GM12878 (cell line): ENCODE results near the gene STK10.

ENCODE experiments used
- KDM1A ChIP-seq: fragments of 200-600 bp; sonication (generic); IDR thresholded peaks from 2 replicates; pipeline ENCODE4 v1.6.1; 2016; ENCODE audit warnings: borderline replicate concordance
- MEF2A ChIP-seq: IDR thresholded peaks from 2 replicates; pipeline ENCODE4 v1.6.1; 2011; ENCODE audit warnings: low read depth, mild to moderate bottlenecking, low read length, moderate library complexity; ENCODE audit not compliant: insufficient read depth
- SP1 ChIP-seq: IDR thresholded peaks from one replicate; pipeline ENCODE4 v1.6.1; 2011; ENCODE audit warnings: low read depth, low read length
- YY1 ChIP-seq: IDR thresholded peaks from 2 replicates; pipeline ENCODE4 v1.6.1; 2011; ENCODE audit warnings: low read depth, mild to moderate bottlenecking, low read length
- ZNF274 ChIP-seq: IDR thresholded peaks from one replicate; pipeline ENCODE4 v1.8.0; 2011; ENCODE audit not compliant: insufficient read length, insufficient read depth
- TF ChIP-seq, protein P1 (sequence below): IDR thresholded peaks from 2 replicates; pipeline ENCODE4 v1.6.1; 2011; ENCODE audit warnings: borderline replicate concordance, low read depth, mild to moderate bottlenecking, moderate library complexity, low read length; ENCODE audit not compliant: insufficient read depth, poor library complexity, severe bottlenecking
- TF ChIP-seq, protein P2 (sequence below): IDR thresholded peaks from 2 replicates; pipeline ENCODE4 v1.6.1; 2012; ENCODE audit warnings: low read depth, low read length, improper control_type of control experiment

DNA sequence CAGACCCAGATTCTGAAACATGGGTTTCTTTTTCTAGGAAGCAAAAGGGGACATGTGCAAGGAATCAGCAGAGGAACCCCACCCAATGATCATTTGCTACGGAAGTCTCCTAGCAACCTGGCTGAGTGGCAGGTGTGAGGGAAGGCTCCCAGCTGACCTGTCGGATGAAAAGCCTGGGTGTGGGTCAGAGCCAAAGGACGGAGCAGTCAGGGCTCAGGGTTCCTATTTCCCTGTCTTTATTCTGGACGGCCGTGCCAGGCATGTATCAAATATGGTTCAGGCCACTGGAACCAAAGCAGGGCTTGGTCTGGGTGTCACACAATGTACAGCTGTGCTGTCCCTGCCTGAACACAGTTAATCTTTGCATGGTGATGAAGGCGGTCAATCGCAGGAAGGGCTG is 20.1 kb downstream of the STK10 start:
- TF ChIP-seq MEF2A (no peak), ZNF274 (no peak), SP1 (no peak), KDM1A (no peak), YY1 (no peak)
- TF ChIP-seq, protein P1, sequence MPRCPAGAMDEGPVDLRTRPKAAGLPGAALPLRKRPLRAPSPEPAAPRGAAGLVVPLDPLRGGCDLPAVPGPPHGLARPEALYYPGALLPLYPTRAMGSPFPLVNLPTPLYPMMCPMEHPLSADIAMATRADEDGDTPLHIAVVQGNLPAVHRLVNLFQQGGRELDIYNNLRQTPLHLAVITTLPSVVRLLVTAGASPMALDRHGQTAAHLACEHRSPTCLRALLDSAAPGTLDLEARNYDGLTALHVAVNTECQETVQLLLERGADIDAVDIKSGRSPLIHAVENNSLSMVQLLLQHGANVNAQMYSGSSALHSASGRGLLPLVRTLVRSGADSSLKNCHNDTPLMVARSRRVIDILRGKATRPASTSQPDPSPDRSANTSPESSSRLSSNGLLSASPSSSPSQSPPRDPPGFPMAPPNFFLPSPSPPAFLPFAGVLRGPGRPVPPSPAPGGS: no peak
- TF ChIP-seq, protein P2, sequence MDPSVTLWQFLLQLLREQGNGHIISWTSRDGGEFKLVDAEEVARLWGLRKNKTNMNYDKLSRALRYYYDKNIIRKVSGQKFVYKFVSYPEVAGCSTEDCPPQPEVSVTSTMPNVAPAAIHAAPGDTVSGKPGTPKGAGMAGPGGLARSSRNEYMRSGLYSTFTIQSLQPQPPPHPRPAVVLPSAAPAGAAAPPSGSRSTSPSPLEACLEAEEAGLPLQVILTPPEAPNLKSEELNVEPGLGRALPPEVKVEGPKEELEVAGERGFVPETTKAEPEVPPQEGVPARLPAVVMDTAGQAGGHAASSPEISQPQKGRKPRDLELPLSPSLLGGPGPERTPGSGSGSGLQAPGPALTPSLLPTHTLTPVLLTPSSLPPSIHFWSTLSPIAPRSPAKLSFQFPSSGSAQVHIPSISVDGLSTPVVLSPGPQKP: no peak
